GM21717 (cell line): ENCODE measurements around the gene HMX1.

Source experiments
- ATAC-seq: cut with Tn5 transposase; IDR thresholded peaks from one replicate; pipeline ENCODE4 v1.9.1; 2021; ENCODE audit warnings: mild to moderate bottlenecking, moderate library complexity; ENCODE audit not compliant: unreplicated experiment

HMX1 gene

DNA sequence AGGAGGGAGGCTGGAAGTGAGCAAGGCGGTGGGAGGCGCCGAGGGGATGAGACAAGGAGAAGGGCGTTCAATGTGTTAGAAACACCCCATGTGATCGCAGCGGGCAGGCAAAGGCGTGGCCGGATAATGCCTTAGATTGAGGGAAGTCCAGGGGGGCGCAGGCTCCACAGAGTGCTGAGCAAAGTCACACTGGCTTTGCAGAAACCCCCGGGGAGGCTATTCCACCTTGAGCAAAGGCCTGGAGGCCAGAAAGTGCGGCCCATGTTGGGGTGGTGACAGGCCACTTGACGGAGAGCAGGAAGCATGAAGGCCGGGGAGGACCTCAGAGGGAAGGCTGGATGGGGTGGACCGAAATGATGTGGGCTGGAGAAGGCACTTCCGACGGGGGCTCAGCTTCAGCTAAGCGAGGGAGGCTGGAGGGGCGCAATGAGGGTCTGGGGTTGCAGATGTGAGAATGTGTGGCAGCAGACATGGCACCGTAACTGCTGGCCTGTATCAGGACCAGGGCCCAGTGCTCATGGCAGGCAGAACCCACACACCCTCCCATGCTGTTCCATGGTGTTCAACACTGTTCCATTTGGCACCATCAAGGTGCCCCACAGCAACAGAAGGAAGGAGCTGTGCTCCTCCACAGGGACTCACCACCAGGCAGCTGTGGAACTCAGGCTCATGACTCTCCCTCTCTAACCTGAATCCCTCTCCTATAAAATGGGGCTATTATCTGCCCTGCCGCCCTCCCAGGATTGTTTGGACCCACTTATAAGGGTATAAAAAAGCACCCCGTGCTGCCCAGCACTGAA lies 50.3 kb downstream of the HMX1 start:
- ATAC-seq: no peak

DNA sequence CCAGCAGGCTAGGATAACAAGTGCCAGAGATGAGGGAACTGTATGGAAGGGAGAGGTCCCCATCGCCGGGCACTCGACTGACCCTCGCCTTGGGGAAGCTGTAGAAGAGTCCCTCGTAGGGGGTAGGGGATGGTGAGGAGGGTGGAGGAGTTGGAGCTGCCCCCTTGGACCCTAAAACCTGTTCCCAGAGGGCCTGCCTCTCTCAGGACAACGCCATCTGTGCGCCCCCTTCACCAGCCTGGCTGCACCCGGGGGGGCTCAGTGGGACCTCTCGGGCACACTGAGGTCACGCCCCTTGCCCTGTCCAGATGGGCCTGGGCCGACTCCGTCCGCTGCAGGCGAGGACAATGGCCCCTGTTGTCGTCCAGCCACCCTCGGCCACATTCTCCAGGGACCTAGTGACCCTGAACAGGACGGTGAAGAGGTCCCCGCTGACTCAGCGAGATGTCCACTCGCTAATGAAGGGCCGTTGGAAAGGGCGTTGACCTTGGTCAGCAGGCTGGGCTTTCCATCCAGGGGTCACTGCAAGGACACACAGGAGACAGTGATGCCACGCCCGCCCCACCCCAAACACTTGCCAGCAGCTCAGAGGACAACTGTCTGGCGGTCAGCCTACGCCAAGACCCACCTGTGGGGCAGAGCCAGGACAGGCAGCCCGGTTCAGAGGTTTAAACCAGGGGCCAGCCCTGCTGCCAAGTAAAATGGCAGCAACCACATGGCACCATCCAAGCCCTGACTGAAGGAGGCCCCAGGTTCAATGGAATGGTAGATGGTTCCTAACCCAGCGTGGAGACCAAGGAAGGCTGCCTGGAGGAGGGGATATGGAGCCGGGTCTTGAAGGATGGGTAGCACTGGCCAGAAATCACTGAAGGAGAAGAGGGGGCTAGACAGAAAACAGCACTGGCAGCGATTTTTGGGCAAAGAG lies 51.2 kb downstream of the HMX1 start:
- ATAC-seq: no peak

DNA sequence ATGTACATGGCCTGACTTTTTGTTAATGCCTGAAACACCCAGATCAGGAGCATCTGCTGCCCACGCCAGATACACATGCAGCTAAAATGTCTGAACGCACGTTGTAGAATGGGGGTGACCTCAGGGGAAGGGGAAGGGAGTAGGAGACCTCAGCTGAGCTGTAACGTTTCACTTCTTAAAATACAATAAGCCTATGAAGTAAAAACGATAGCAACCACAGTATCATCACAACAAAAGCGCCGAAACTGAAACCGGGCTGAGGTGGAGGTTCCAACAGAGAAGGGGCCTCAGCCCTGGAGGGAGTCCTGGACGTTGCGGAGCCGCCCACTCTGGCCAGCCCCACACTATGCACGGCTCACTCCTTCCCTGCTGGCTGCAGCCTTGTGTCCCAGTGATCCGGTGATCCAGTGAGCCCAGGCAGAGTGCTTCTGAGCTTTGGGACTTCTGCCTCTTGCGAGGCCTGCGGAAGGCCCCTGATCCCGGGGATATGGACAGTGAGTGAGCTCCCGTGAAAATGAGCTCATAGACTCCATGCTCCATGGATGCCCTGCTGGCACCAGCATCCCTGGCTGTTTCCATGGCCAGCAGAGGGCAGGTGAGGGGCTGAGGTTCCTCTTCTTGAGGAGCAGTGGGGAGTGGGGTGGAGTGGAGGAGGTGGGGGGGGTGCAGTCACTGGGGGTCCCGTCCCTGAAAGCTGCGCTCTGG lies 52.0 kb downstream of the HMX1 start:
- no peak for ATAC-seq

DNA sequence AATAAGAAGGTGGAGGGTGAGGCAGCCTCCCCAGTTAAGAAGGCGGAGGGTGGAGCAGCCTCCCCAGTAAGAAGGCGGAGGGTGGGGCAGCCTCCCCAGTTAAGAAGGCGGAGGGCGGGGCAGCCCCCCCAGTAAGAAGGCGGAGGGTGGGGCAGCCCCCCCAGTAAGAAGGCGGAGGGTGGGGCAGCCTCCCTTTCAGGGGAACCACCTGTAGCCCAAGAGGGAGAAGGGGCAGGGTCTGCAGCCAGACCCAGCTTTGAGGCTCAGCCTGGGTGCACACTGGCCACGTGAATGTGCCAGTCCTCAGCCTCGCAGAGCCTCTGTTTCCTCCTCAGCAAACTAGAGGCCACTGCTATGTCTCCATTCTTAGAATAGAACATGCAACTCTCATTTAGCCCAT lies 52.6 kb downstream of the HMX1 start:
- no peak for ATAC-seq

DNA sequence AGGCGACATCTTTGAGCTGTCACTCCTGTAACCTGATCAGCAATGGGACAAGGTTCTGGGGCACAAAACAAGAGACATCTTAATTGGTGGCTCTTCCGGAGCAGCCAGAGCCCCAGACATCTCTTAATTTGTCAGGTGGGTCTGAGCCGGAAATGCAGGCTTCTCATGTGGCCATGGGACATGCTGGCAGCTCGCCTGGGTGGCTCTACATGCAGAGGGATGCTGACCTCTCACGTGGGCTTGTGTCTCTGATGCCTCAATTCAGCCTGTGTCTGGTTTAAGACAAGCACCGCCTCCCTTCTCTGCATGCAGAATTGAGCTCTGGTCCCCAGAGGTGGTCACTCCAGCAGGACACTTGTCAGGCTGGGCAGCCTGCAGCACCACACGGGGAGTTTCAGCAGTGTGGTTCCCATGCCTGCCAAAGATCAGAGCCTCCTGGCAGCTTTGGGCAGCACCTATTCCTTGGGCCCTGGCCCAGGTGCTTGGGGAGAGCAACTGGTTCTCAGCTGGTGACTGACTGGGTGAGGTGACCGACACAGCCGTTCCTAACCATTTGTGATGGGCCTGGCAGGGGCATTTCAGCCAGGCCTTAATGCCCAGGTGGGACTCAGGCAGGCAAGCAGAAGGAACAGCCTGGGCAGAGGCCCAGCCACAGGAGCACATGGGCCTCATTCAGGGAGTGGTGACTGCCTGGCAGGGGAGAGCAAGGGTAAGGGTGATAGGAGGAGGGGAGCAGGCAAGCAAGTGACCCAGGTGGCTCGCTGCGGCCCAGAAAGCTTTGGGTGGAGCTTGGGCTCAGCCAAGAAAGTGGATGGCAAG lies 53.4 kb downstream of the HMX1 start:
- ATAC-seq: no peak

DNA sequence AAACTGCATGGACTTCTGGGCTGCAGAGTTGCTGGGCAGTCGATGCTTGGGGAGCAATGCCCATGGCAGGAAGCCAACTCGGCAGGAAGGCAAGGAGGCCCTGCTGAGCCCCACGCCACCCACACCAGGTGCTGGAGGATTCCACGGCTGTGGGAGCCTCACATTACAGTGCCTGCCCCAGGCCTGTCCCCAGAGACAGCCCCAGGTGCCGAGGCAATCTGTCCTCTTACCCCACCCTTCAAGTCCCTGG lies 53.9 kb downstream of the HMX1 start:
- no peak for ATAC-seq

DNA sequence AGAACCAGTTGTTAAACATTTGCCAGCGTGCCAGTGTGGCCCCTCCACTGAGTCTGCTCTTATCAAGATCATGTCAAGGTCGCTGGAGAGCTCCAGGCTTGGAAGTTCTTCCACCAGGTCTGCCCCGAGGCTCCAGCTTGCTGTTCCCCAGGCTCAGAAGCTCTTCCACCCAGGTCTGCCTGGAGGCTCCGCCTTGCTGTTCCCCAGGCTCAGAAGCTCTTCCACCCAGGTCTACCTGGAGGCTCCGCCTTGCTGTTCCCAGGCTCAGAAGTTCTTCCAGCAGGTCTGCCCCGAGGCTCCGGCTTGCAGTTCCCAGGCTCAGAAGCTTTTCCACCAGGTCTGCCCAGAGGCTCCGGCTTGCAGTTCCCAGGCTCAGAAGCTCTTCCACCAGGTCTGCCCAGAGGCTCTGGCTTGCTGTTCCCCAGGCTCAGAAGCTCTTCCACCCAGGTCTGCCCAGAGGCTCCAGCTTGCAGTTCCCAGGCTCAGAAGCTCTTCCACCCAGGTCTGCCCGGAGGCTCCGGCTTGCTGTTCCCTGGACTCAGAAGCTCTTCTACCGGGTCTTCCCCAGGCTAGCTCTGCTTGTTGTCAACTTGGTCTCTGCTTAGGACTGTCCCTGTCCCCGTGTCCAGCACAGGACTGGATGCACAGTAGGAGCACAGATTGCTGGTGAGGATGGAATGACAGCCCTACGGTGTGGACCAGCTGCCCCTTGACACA lies 54.4 kb downstream of the HMX1 start:
- ATAC-seq: no peak
